Neural cell (in vitro differentiated cells): ENCODE results near the gene OMG.

Experiments used
- EZH2 ChIP-seq: fragments of 200-600, 300-800 bp; shearing (Covaris generic), sonication (generic); IDR thresholded peaks from 2 replicates; pipeline ENCODE4 v1.6.1; 2014; ENCODE audit warnings: antibody characterized with exemption, low read length, borderline replicate concordance, mild to moderate bottlenecking; ENCODE audit not compliant: insufficient read depth, poor library complexity, severe bottlenecking
- POLR2AphosphoS5 ChIP-seq: IDR thresholded peaks from 2 replicates; pipeline ENCODE4 v1.6.1; 2012
- TAF1 ChIP-seq: IDR thresholded peaks from 2 replicates; pipeline ENCODE4 v1.6.1; 2012; ENCODE audit warnings: low read depth
- TF ChIP-seq, protein P1 (sequence below): fragments of 450-650 bp; IDR thresholded peaks from 2 replicates; pipeline ENCODE4 v1.5.1; 2014; ENCODE audit warnings: antibody characterized with exemption, mild to moderate bottlenecking, moderate library complexity; ENCODE audit not compliant: poor library complexity, severe bottlenecking

DNA sequence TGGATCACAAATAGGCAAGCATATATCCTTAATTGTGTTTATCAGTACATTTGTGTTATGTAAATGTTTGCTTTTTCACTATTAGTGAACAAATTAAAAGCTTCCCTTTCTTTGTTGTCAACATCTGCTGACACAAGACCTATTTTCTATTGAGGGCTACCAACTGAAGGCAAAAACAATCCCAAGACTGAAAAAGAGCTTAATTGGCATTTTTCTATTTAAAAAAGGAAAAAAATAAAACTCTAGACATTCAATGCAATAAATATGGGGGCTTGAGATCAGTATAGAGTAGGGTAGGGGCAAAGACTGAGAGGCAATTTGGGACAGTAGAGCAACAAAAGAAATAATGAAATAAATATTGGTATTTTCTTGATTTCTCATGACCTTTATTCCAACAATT lies 24.2 kb downstream of the OMG start:
- TF ChIP-seq, protein P1, sequence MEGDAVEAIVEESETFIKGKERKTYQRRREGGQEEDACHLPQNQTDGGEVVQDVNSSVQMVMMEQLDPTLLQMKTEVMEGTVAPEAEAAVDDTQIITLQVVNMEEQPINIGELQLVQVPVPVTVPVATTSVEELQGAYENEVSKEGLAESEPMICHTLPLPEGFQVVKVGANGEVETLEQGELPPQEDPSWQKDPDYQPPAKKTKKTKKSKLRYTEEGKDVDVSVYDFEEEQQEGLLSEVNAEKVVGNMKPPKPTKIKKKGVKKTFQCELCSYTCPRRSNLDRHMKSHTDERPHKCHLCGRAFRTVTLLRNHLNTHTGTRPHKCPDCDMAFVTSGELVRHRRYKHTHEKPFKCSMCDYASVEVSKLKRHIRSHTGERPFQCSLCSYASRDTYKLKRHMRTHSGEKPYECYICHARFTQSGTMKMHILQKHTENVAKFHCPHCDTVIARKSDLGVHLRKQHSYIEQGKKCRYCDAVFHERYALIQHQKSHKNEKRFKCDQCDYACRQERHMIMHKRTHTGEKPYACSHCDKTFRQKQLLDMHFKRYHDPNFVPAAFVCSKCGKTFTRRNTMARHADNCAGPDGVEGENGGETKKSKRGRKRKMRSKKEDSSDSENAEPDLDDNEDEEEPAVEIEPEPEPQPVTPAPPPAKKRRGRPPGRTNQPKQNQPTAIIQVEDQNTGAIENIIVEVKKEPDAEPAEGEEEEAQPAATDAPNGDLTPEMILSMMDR, result no peak
- no peak for TF ChIP-seq TAF1
- no peak for TF ChIP-seq EZH2
- TF ChIP-seq POLR2AphosphoS5, result no peak
